G401.6 (cell line): ENCODE measurements around the gene SLC1A1.

Source experiments
- FAIRE-seq: peaks from 2 replicates; lab custom pipeline; 2012; peaks lifted over from hg19 to GRCh38; lab: Jason Lieb, UNC

SLC1A1 gene

GRCh38 chr9:4620057-4620765 lies 129.9 kb downstream of the SLC1A1 start:
- FAIRE-seq, result no peak

GRCh38 chr9:4620881-4621555 lies 130.8 kb downstream of the SLC1A1 start:
- FAIRE-seq, result no peak

GRCh38 chr9:4622016-4622415 lies 131.7 kb downstream of the SLC1A1 start:
- FAIRE-seq, result no peak

- no peak for FAIRE-seq
Measured at GRCh38 chr9:4630836-4631235, 140.6 kb downstream of the SLC1A1 start.
